HAP-1 (cell line): ENCODE results near the gene ASIC4.

ENCODE experiments used
- DNase-seq, 2 experiments: peaks; one replicate each; pipeline ENCODE4 v3.0.0-alpha.2; 2016 to 2020; ENCODE audit warnings: low spot score in 2 of 2
- H3K27me3 ChIP-seq: fragments of 250-450 bp; sonication (Bioruptor Pico); 2 replicates; pipeline ENCODE4 v1.5.1; 2020; ENCODE audit warnings: low read depth, mild to moderate bottlenecking, moderate library complexity
- H3K36me3 ChIP-seq: fragments of 250-450 bp; sonication (Bioruptor Pico); replicated peaks from 2 replicates; pipeline ENCODE4 v1.5.1; 2020; ENCODE audit warnings: mild to moderate bottlenecking
- H3K4me1 ChIP-seq: fragments of 250-450 bp; sonication (Bioruptor Pico); 2 replicates; pipeline ENCODE4 v1.5.1; 2020; ENCODE audit warnings: mild to moderate bottlenecking
- H3K4me3 ChIP-seq: fragments of 250-450 bp; sonication (Bioruptor Pico); 2 replicates; pipeline ENCODE4 v1.5.1; 2020; ENCODE audit warnings: mild to moderate bottlenecking, moderate library complexity
- H3K9me3 ChIP-seq: fragments of 250-450 bp; sonication (Bioruptor Pico); 2 replicates; pipeline ENCODE4 v1.5.1; 2020; ENCODE audit warnings: mild to moderate bottlenecking, moderate library complexity
- in situ Hi-C: fragments of 300-500 bp; cut with MboI; formaldehyde crosslinking; loops from 3 replicates; pipeline ENCODE4 v1.14.3; 2020; ENCODE audit warnings: low sequenced_read_pairs, inconsistent platforms, mixed read lengths

ASIC4 gene

DNA sequence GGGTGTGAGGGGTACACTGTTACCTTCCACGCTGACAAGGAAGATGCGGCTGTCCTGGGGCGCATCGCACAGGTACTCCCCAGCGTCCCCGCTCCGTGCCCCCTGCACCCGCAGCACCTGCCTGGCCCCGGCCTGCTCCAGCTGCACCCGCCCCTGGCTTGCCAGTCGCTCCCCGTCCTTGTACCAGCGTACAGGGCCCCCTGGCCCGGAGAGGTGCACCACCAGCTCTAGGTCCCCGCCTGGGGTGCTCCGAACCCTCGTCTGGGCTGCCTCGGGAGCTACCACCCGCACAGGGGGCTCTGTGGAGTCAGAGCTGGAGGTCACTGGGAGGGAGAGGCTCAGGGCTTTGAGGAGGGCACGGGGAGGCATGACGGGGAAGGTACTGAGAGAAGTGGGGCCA lies 43.0 kb downstream of the ASIC4 start:
- in situ Hi-C loops: no loop called here
- Histone ChIP-seq H3K4me1 (peaks cover 4% of the 10 kb centered on the region), H3K9me3 (no peaks in the 10 kb centered on the region), H3K27me3 (no peaks in the 10 kb centered on the region), H3K36me3 (no peaks in the 10 kb centered on the region), H3K4me3 (no peak overlapping the region)
- DNase-seq: no peak

DNA sequence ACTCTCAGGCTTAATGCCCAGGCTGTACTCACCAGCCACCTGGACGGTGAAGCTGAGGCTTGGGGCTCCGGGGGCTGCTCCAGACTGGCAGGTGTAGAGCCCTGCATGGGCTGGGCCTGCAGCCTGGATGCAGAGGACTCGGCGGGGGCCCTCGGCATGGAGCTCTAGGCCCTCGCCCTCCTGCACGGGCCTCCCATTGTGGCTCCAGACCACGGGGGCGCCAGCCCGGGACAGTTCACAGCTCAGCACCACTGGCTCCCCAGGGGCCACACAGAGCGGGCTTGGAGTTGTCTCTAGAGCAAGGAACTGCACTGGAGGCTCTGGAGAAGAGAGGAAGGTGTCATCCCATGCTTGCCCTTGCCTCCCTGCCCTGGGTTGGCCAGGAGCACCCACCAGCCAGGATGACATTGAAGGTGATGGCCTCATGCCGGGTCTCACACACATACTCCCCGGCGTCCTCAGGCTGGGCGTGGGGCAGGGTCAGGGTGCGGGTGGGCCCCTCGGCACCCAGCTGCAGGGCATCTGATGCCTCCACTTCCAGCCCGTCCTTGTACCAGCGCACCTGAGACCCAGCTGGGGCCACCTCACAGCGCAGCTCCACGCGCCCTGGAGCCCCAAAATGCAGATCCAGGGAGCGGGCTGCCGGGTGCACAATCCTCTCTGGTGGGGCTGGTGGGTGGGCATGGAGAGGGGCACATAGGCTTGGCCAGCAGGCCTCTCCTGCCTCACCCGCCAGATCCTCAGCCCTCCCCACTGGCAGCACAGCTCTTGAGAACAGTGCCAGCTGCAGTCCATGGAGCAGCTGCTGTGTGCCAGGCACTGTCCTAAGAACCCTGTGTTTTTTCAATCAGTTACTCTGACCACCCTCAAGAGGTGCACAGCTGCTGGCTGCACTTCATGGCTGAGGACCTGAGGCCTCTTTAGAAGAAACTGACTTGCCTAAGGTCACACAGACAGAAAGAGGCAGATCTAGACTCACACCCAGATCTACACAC lies 43.8 kb downstream of the ASIC4 start:
- peaks cover 1% of the 10 kb centered on the region for H3K4me1 ChIP-seq
- DNase-seq: no peak
- in situ Hi-C loops: no loop called here
- no peak overlapping the region for H3K4me3 ChIP-seq
- no peaks in the 10 kb centered on the region for H3K36me3 ChIP-seq
- H3K9me3 ChIP-seq: no peaks in the 10 kb centered on the region
- H3K27me3 ChIP-seq: no peaks in the 10 kb centered on the region

DNA sequence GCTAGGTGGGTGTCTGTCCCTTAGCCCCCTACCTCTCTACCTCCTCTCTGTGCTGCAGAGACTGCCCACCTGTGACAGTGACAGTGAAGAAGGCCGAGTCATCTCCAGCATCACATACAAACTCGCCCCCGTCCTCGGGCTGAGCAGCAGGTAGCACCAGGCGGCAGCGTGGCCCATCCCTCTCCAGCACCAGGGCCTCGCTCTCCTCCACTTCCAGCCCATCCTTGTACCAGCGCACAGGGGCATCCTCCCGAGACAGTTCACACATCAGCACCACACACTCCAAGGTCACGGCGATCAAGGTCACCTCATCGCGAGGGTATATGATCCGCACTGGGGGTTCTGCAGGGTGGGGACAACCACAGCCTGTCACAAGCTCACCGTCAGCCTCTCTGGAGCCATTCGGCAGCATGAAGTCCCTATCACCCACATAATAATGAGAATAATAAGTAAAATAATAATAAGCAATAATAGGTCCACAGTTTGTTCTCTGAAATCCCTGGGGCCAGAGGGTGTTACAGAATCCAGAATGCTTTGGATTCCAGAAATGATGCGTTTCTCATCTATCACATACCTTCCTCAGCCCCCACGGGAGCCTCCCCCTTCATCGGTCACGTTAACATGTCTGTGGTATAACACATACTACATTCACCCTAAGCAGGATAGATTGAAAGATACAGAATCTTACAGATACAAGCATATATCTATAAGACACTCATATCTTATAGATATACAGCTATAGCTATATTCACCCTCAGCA lies 45.1 kb downstream of the ASIC4 start:
- in situ Hi-C loops: no loop called here
- H3K36me3 ChIP-seq: no peaks in the 10 kb centered on the region; the same call in 1 of the 2 replicates
- H3K4me3 ChIP-seq: no peak overlapping the region
- H3K9me3 ChIP-seq: no peaks in the 10 kb centered on the region
- no peaks in the 10 kb centered on the region for H3K27me3 ChIP-seq
- DNase-seq: no peak
- H3K4me1 ChIP-seq: no peaks in the 10 kb centered on the region

DNA sequence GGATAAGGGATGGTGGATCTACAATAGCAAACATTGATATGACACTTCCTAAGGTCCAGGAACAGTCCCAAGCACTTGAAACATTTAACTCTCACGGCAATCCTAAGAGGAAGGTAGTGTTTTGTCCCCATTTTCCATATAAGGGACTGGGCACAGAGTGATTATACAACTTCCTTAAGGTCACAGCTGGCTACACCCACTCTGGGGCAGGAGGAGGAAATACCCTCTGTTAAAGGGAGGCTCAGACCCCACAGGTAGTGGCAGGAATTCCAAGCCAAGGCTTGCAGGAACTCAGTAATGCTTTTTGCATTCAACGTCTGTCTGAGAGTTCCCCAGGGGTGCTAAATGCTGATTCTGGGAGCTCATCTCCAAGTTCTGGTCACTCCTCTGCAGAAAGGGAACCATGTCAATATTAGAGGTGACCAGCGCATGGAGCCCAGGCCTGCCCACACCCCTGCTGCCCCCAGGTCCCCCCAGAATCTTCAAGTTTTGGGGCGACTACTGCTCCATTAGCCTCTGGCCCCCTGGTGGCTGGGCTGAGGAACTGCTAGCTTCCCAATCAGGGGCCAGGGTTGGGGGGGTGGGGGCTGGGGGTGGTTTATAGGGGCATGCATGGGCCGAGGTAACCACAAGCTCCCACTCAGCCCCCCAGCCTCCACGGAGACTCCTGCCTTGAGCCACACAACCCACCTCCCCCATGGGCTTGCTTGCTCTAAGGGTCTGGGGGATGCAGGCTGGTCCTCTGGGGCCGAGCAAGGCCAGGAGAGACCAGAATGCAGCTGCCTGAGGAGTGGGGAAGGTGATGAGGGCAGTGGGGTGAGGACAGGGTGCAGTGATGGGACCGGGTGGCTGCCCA lies 46.0 kb downstream of the ASIC4 start:
- in situ Hi-C loops: no loop called here

DNA sequence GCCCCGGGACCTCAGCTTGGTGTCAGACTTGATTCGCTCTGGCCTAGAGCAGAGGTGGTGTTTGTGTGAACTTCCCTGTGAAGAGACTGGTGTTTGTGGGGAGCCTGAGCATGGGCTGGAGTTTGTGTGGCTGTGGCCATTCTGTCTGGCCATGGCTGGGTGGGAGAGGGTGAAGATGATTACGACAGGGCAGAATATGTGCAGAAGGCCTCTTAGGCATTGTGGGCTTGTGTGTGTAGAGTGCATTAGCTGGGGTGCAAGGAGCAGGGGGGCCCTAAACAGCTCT lies 46.6 kb downstream of the ASIC4 start:
- peaks cover 3% of the 10 kb centered on the region for H3K36me3 ChIP-seq

More for the DNA sequence above, 46.0 kb downstream of the ASIC4 start:
- Histone ChIP-seq H3K4me3 (no peak overlapping the region), H3K27me3 (no peaks in the 10 kb centered on the region), H3K36me3 (peaks cover 3% of the 10 kb centered on the region; the same call in 1 of the 2 replicates), H3K4me1 (no peaks in the 10 kb centered on the region), H3K9me3 (no peaks in the 10 kb centered on the region)
- DNase-seq: no peak

DNA sequence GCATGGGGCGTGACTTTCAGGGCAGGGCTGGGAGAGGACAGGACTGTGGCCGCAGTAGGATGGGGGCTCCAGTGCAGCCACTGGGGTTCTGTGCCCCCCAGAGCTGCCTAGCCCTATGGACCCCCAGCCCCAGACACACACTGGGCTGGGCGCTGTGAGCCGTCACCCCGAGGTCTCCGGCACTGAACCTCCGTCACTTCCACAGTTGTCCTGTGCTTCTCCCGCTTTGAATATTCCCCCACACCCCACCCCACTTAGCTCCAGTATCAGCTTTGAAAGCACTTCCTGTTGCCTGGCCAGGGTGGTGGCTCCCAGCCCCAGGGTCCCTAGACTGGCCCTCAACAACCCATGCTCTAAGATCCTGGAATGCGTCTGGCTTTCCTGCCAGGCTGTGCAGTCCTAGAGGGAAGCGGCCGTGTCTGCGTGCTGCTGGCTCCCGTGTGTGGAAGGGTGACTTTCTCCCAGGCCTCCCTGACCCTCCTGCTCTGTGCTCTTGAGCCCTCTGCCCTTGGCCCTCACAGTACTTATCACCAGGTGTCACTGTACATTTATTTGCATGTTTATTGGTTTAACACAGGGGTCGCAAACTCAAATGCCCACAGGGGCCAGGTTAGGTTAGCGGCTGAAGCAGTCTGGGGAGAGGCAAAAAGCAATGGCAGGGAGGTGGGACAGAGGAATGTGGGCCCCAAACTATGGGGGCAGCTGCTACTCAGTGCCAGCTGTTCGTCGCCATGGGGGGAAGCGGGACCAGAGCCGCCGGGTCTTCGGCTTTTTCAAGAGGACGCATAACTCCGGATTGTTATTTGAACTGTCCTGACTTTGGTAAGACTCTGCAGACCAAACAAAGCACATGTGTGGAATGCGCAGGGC lies 47.1 kb downstream of the ASIC4 start:
- in situ Hi-C loops: no loop called here
- H3K36me3 ChIP-seq: peaks cover 3% of the 10 kb centered on the region
- H3K4me3 ChIP-seq: no peak overlapping the region
- H3K4me1 ChIP-seq: no peaks in the 10 kb centered on the region
- no peaks in the 10 kb centered on the region for H3K9me3 ChIP-seq
- H3K27me3 ChIP-seq: no peaks in the 10 kb centered on the region
- no peak for DNase-seq

More for the DNA sequence above, 46.6 kb downstream of the ASIC4 start:
- H3K4me3 ChIP-seq: no peak overlapping the region
- H3K9me3 ChIP-seq: no peaks in the 10 kb centered on the region
- H3K4me1 ChIP-seq: no peaks in the 10 kb centered on the region
- no peaks in the 10 kb centered on the region for H3K27me3 ChIP-seq
- DNase-seq: no peak
- in situ Hi-C loops: no loop called here

DNA sequence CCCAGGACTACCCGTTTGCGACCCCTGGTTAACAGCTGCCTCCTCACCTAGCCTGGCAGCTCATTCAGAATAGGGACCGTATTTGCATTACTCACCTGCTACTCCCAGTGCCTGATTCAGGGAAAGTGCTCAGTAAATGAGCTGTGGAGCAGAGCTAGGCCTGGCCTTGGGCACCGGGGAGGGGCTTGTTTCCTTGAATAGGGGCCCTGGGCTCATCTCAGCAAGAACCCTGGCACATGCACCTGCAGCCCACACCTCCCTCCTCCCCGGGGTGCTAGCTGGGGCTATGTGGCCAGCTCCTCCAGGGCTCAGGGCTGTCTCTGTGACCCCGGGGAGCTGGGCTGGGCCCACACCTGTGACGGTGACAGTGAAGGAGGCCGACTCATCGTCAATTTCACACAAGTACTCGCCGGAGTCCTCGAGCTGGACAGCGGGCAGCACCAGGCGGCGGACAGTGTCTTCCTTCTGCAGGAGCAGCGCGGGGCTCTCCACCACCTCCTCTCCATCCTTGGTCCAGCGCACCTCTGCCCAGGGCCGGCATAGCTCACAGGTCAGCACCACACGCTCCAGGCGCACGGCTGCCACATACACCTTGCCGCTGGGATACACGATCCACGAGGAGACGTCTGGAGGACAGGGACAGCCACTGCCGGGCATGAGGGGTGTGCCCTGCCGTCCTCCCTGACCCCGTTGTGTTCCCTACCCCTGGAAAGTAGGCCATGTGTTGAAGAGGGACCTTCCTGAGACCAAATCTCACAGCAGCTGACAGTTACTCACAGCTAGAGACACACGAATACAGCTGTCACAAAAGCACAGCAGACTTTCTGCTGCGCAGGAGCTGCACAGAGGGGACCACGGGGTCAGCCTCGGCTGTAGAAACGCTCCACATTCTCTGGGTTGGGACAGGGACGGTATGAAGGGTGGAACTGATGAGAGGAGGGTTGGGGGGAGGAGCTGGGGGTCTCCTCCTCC lies 48.1 kb downstream of the ASIC4 start:
- in situ Hi-C loops: no loop called here
- DNase-seq: no peak
- Histone ChIP-seq H3K27me3 (no peaks in the 10 kb centered on the region), H3K4me3 (no peak overlapping the region), H3K9me3 (no peaks in the 10 kb centered on the region), H3K36me3 (peaks cover 3% of the 10 kb centered on the region), H3K4me1 (no peaks in the 10 kb centered on the region)

DNA sequence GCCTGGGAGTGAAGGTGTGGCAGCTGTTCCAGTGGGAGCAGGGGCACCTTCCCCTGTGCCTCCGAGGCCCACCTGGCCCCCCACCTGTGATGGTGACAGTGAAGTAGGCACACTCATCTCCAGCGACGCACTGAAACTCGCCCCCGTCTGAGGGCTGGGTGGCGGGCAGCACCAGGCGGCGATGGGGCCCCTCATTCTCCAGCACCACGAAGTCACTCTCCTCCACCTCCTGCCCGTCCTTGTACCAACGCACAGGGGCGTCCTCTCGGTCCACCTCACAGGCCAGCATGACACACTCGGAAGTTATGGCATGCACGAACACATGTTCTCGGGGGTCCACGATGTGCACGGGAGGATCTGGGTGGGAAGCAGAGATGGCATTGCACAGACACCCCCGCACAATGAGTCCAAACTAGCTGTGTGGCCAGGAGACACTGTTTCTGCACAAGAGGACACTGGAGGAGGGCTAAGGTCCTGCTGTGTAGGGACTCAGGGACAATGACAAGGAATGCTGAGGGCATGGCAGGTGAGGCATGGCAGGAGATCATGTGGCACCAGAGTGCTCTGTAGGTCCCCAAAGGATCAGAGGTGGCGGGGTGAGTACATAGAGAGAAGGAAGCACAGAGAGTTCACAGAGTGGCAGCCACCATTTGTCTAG lies 49.1 kb downstream of the ASIC4 start:
- Histone ChIP-seq H3K36me3 (peaks cover 3% of the 10 kb centered on the region), H3K4me1 (no peaks in the 10 kb centered on the region)

DNA sequence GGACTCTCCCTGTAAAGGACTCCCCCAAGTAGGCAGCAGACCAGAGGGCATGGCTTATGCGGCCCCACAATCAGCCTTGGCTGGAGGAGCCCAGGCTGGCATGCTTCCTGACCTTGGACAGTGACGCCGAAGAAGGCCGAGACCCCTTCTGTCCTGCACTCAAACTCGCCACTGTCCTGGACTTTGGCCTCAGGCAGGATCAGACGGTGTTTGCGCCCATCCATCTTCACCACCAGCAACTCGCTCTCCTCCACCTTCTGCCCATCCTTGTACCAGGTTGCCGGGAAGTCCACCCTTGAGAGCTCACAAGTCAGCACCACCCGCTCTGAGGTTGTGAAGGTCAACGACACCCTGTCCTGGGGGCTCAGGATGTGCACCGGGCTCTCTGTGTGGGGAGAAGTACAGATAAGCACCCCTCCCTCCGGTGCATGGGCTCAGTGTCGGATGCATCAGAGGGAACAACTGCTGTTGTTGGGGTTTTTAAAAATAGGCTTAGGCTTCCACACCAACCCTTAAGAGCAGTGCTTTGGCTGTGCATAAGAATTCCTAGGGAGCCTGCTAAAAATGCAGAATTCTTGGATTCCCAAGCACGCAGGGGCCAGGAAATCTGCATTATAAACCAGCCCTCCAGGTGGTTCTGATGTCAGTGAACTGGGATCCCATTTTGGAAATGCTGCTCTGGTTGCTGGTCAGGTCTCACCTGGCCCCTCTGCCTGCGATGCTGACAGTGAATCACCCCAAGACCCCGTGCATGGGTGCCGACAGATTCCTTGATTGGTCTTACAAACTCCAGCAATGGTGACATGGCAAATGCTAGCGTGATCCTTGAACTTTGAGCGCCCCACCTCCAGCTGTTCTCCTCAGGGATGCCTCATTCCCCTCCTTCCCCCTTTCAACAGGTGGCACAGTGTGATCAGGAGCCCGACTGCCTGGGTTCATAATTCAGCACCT lies 51.1 kb downstream of the ASIC4 start:
- H3K4me1 ChIP-seq: peaks cover 8% of the 10 kb centered on the region
- in situ Hi-C loops: no loop called here
- no peak for DNase-seq
- H3K9me3 ChIP-seq: no peaks in the 10 kb centered on the region
- no peak overlapping the region for H3K4me3 ChIP-seq
- H3K36me3 ChIP-seq: peaks cover 6% of the 10 kb centered on the region
- no peaks in the 10 kb centered on the region for H3K27me3 ChIP-seq

More for the DNA sequence above, 49.1 kb downstream of the ASIC4 start:
- no peaks in the 10 kb centered on the region for H3K9me3 ChIP-seq
- in situ Hi-C loops: no loop called here
- no peak for DNase-seq
- no peak overlapping the region for H3K4me3 ChIP-seq
- no peaks in the 10 kb centered on the region for H3K27me3 ChIP-seq

DNA sequence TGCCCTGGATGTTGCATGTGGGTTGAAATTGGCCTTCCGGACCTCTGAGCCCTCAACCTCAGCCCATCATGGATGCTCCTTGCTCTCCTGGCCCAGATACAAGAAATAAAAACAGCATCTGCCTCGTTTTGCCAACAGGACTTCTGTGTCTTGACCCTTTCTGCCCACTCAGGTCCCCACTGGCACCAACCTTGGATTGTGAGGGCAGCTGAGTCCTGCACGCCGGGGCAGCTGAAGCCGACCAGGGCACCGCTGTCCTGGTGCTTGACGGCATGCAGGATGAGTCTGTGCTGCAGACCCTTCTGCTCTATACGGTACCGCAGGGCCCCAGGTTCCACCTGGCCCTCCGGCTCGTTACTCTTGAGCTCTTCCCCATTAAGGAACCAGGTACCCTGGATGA lies 52.4 kb downstream of the ASIC4 start:
- in situ Hi-C loops: no loop called here
- no peak for DNase-seq
- H3K4me3 ChIP-seq: no peak overlapping the region
- H3K4me1 ChIP-seq: peaks cover 10% of the 10 kb centered on the region
- H3K36me3 ChIP-seq: peaks cover 6% of the 10 kb centered on the region
- H3K27me3 ChIP-seq: no peaks in the 10 kb centered on the region
- H3K9me3 ChIP-seq: no peaks in the 10 kb centered on the region

DNA sequence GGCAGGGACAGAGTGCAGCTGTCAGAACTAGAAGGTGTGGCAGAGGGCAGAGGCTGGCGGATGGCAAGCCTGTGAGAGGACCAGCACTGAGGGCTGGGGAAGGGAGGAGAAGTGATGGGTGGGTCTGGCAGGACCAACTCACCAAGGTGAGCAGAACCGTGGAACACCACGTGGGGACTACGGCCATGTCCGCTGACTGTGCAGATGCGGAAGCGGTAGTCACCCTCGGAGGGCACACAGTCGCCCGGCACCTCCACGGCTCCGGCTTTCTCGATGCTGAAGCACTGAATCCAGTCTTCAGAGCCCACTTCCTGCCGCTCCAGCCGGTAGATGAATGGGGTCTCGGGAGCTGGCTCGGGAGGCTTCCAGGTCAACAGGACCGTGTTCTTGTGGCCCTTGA lies 52.8 kb downstream of the ASIC4 start:
- in situ Hi-C loops: no loop called here
- DNase-seq: no peak
- Histone ChIP-seq H3K27me3 (no peaks in the 10 kb centered on the region), H3K9me3 (no peaks in the 10 kb centered on the region), H3K4me1 (peaks cover 15% of the 10 kb centered on the region), H3K36me3 (peaks cover 6% of the 10 kb centered on the region), H3K4me3 (no peak overlapping the region)
